ENCODE results near the gene EXD3. TPM values are rescaled to one million over a fixed set of nuclear protein-coding genes. Genes with fewer than 3 reads are reported as not detected.

EXD3 gene
- polyA plus RNA-seq, 1 of the 3 experiments (the other 2 are of a cell fraction) = 11.5 TPM

DNA sequence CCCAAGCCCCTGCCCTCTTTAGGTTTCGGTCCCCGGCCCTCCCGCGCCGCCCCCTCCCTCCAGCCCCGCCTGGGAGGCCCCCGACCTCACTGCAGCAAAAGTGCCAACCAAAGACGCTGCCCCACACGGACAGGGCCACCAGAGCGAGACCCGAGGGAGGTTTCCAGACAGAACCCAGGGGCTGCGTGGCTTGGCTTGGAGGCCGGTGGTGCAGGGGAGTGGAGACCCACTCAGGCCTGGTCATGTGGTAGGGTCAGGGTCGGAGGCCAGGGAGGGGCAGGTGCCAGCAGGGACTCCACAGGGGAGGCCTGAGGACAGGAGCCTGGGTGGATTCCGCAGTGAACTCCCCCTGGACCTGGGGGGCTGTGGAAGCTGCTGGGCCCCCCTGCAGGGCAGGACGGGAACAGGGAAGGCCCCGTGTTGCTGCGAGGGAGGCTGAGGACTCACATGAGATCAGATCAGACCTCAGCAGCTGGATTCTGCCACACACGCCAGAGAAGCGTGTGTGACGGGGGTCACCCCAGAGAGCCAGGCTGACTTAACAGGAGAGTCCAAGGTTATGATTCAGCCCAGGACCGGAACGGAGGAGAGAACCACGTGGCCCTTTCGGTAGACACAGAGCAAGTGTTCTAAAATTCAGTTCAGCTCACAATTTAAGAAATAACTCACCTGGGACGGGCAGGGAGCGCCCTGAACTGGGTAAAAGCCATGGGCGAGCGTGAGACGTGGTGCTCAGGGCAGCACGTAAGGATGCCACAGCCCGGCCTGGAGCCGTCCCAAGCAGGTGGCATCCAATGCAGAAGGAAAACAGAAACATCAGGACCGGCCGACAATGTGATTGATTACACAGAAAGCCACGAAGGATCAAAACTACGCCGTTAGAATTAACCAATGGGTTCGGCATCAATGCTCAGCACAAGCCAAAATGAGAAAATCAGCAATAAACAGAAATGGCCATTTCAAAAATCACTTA lies 38.9 kb downstream of the EXD3 start:
- no peaks in the 10 kb centered on the region for H3K9me2 ChIP-seq
- H3K27me3 ChIP-seq (ENCODE audit: insufficient read depth) = no peaks in the 10 kb centered on the region
- H4K20me1 ChIP-seq (ENCODE audit: insufficient read depth) = no peaks in the 10 kb centered on the region
- H2AFZ ChIP-seq (ENCODE audit: low read depth) = no peak overlapping the region
- CTCF ChIA-PET = interaction anchor here (0.7 to 0.8 kb wide), 2 partner anchors 9 to 83 kb away, joined by 3 read pairs; no protein-coding TSS in a partner anchor
- no peak overlapping the region for H3K4me2 ChIP-seq
- H3K4me1 ChIP-seq (ENCODE audit: control insufficient read depth in 1 of 2, insufficient read depth in 2 of 2, low read depth in 1 of 2, low read length in 1 of 2) = no peaks in the 10 kb centered on the region; a peak in 1 of 4 replicates
- DNase-seq = no peak
- TF ChIP-seq, protein P1, sequence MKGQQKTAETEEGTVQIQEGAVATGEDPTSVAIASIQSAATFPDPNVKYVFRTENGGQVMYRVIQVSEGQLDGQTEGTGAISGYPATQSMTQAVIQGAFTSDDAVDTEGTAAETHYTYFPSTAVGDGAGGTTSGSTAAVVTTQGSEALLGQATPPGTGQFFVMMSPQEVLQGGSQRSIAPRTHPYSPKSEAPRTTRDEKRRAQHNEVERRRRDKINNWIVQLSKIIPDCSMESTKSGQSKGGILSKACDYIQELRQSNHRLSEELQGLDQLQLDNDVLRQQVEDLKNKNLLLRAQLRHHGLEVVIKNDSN (IDR thresholded peaks at IDR 0.05; ENCODE audit: borderline replicate concordance, low read depth) = no peak
- TF ChIP-seq TEAD4 (IDR thresholded peaks at IDR 0.05; ENCODE audit: borderline replicate concordance, insufficient read depth) = no peak
- TF ChIP-seq, protein P2, sequence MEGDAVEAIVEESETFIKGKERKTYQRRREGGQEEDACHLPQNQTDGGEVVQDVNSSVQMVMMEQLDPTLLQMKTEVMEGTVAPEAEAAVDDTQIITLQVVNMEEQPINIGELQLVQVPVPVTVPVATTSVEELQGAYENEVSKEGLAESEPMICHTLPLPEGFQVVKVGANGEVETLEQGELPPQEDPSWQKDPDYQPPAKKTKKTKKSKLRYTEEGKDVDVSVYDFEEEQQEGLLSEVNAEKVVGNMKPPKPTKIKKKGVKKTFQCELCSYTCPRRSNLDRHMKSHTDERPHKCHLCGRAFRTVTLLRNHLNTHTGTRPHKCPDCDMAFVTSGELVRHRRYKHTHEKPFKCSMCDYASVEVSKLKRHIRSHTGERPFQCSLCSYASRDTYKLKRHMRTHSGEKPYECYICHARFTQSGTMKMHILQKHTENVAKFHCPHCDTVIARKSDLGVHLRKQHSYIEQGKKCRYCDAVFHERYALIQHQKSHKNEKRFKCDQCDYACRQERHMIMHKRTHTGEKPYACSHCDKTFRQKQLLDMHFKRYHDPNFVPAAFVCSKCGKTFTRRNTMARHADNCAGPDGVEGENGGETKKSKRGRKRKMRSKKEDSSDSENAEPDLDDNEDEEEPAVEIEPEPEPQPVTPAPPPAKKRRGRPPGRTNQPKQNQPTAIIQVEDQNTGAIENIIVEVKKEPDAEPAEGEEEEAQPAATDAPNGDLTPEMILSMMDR (IDR thresholded peaks at IDR 0.05) = no peak
- H3K9me3 ChIP-seq = no peaks in the 10 kb centered on the region
- H3K9ac ChIP-seq = no peak overlapping the region
- no peaks in the 10 kb centered on the region for H3F3A ChIP-seq (replicated peaks; ENCODE audit: insufficient read depth)
- H3K79me2 ChIP-seq (ENCODE audit: insufficient read depth) = no peaks in the 10 kb centered on the region
- H3K27ac ChIP-seq (ENCODE audit: low read depth in 2 of 2, low read length in 1 of 2) = no peak overlapping the region
- no peak overlapping the region for H3K4me3 ChIP-seq (ENCODE audit: low read depth in 2 of 2, low read length in 1 of 2)
- 87% methylated on average over 28 of the region's 39 CpGs for WGBS (ENCODE audit: low lambda C conversion rate)
- no peaks in the 10 kb centered on the region for H3K36me3 ChIP-seq (replicated peaks in 1 of 2; ENCODE audit: control insufficient read depth in 1 of 2, insufficient read depth in 2 of 2, low read length in 1 of 2)
- POLR2A ChIA-PET = no interaction called here

GRCh38 chr9:137383081-137383783 lies 39.7 kb downstream of the EXD3 start:
- POLR2A ChIA-PET = no interaction called here
- Histone ChIP-seq H3K9ac (no peak overlapping the region), H4K20me1 (ENCODE audit: insufficient read depth) (no peaks in the 10 kb centered on the region), H3K27ac (ENCODE audit: low read depth in 2 of 2, low read length in 1 of 2) (no peak overlapping the region; a peak in 1 of 4 replicates), H3K79me2 (ENCODE audit: insufficient read depth) (no peaks in the 10 kb centered on the region), H3K4me2 (no peak overlapping the region), H2AFZ (ENCODE audit: low read depth) (no peak overlapping the region), H3F3A (replicated peaks; ENCODE audit: insufficient read depth) (no peaks in the 10 kb centered on the region), H3K4me1 (ENCODE audit: control insufficient read depth in 1 of 2, insufficient read depth in 2 of 2, low read depth in 1 of 2, low read length in 1 of 2) (no peaks in the 10 kb centered on the region; a peak in 1 of 4 replicates), H3K9me2 (no peaks in the 10 kb centered on the region), H3K9me3 (no peaks in the 10 kb centered on the region), H3K27me3 (ENCODE audit: insufficient read depth) (no peaks in the 10 kb centered on the region), H3K4me3 (ENCODE audit: low read depth in 2 of 2, low read length in 1 of 2) (no peak overlapping the region), H3K36me3 (replicated peaks in 1 of 2; ENCODE audit: control insufficient read depth in 1 of 2, insufficient read depth in 2 of 2, low read length in 1 of 2) (no peaks in the 10 kb centered on the region)
- no peak for DNase-seq
- TF ChIP-seq JUND (IDR thresholded peaks at IDR 0.05) (no peak), MXI1 (IDR thresholded peaks at IDR 0.05; ENCODE audit: low read depth, low read length) (no peak)
- 77% methylated on average over 15 of the region's 27 CpGs for WGBS (ENCODE audit: low lambda C conversion rate)
- CTCF ChIA-PET = interaction anchor here (0.8 to 0.9 kb wide), 3 partner anchors 63 to 102 kb away, joined by 3 read pairs; no protein-coding TSS in a partner anchor

Data from SK-N-SH (cell line).